Non-pigmented ciliary epithelial cell (primary cell): ENCODE data around the gene SLC6A20.

ENCODE experiments used
- DNase-seq: peaks from one replicate; pipeline ENCODE4 v3.0.0-alpha.2; 2010; ENCODE audit warnings: low read depth

The SLC6A20 gene

DNA sequence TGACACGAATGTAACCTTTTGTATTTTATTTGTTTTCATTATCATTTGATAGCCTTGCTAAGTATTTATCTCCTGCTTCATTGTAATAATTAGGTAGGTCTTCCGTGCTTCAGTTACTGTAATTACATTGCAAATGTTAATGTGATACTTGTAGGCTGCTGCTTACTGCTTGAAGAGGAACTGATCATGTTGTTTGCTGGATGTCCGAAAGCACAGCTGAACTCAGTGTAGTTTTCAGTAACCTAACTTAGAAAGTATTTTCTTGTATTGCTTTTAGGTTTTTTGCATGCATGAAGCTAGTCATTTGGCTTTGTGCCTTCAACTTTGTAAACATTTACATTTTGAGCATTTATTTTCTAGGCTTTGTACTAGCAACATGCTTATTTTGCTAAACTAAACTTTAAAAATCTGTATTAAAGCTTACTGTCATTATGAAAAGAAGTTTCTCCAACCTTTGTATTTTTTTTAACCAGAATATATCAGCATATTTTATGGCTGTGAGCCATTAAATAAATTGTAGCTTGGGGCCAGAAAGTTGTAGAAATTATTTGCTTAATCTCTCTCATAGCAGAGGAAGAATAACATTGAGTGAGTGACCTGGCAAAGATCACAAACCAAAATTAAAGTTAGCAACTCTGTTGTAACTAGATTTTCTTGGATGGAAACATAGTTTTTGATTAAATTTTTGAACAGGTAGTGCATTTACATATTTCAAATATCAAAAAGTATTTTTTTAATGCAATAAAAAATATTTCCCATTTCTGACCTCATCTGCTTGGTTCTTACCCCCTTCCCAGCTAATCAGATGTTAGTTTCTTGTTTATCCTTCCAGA lies 76.5 kb downstream of the SLC6A20 start:
- no peak for DNase-seq

DNA sequence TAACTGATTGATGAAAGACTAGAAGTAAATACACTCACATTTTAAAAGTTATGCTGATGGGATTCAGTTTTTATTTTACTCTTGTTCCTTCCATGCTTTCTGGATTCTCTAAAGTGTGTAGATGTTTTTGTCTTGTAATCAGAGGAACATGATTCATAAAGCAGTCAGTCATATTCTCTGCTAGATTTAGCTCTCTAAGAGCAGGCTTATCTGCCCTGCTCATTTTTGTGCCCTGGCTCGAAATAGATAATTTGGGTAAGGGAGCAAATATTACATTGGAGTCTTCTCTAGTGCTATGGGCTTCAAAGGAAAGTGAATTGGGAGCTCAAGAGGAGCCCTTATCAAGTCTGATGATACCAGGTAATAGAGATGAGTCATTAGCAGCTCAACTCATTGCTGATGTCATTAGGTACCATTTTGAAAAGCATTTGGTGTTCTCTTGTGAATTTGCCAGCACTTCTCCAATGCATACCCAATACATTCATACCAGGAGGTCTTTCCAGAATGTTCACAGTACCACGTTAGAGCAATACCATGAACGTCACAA lies 79.5 kb downstream of the SLC6A20 start:
- no peak for DNase-seq

- DNase-seq: no peak
Observed at GRCh38 chr3:45715945-45716344, 80.4 kb downstream of the SLC6A20 start.

DNA sequence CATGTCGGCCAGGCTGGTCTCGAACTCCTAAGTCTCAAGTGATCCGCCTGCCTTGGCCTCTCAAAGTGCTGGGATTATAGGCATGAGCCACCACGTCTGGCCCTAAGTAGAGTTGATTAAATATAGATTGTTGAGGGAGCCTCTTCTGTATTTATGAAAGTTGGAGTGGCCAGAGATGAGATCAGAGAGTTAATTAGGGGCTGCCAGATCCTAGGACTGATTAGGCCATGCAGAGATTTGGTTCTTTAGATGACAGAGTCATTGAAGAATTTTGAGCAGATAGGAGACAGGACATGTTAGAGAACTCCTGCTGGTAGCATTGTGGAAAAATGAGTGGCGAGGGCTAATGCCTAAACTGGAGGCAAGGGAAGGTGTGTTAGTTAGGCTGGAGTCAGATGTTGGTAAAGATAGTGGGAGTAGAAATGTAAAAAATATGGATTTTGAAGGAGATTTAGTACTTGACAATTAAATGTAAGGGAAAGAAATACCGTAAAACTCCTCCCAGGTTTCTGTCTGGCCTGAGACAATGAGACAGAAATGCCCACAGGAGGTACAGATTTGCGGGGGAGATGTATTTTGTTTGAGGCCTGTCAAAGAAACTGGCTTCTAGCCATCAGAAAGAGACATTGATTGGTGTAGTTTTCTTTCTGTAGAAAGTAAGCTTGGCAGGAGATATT lies 83.8 kb downstream of the SLC6A20 start:
- peak; percentile 42 for DNase-seq

DNA sequence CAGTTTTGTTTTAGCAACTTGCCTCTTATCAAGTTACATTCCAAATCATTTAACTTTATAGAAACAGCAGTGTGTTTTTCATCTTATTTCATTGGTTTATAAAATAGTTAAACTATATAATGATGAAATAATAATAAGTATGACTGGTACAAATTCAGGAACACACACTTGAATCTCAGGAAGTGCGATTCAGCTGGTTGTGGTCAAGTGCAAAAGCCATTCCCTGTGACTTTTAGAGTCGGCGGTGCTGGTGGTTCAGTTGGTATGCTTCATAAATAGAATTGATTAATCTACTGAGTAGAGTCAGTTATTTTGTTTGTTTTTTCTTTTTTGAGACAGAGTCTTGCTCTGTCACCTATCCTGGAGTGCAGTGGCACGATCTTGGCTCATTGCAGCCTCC lies 84.4 kb downstream of the SLC6A20 start:
- DNase-seq: no peak

DNA sequence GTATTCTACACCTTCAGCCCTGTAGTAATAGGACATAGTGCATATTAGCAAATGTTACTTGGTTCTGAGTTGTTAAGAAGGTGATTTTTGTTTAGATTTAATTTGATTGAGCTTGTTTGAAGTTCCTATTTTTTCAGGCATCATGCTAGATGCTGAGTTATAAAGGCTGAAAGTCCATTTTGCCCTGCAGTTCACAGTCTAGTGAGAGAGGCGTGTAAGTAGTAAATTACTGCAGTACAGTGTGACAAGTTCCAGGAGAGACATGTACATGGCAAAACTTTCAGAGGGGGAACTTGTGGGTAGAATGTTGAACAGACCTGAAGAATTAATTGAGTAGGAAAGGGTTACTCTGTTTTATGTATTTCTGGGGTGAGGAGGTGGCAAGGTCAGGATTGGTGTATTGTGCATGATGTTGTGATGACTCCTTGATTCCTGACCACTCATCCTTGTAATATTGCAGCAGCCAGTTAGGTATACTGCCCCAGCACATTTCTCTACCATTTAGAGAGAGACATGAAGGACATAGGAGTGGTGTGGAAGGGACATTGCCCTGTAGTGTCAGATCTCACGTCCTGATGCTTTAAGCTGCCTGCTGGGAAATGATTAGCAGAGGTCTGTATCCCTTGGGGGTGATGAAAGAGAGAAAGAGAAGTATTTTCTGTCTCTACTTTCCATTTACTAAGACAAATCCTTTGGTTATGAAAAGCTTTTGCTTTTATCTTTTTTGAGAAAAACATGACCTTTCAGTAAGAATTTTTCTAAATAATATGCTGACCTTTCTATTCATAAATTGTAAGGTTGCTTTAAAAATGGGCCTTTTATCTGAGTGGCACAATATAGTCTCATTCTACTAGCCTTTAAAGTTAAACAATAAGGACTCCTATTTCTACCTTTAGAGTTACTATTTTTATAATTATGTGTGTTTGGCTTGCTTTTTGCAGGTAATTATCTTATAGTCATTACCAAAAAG lies 90.2 kb downstream of the SLC6A20 start:
- no peak for DNase-seq
